Duodenal mucosa (tissue), 2 donors: ENCODE data around the gene SIPA1L2.

Source experiments
- H3K27ac ChIP-seq: one replicate; pipeline ENCODE4 v1.7.0; 2013; ENCODE audit warnings: low read depth, low read length
- H3K27me3 ChIP-seq, 2 donors: one replicate each; pipeline ENCODE4 v1.7.0; 2013; ENCODE audit warnings: low read length in 2 of 2, control low read depth in 1 of 2; ENCODE audit not compliant: insufficient read depth in 2 of 2, control insufficient read depth in 1 of 2
- H3K36me3 ChIP-seq, 2 donors: one replicate each; pipeline ENCODE4 v1.7.0; 2013; ENCODE audit warnings: low read length in 2 of 2, control low read depth in 1 of 2; ENCODE audit not compliant: insufficient read depth in 2 of 2, control insufficient read depth in 1 of 2
- H3K4me1 ChIP-seq, 2 donors: one replicate each; pipeline ENCODE4 v1.7.0; 2013; ENCODE audit warnings: low read length in 2 of 2, control low read depth in 1 of 2; ENCODE audit not compliant: insufficient read depth in 2 of 2, control insufficient read depth in 1 of 2
- H3K4me3 ChIP-seq, 2 donors: one replicate each; pipeline ENCODE4 v1.7.0; 2013; ENCODE audit warnings: low read length in 2 of 2, low read depth in 1 of 2
- H3K9ac ChIP-seq, 2 donors: one replicate each; pipeline ENCODE4 v1.7.0; 2013; ENCODE audit warnings: low read length in 2 of 2, low read depth in 1 of 2
- H3K9me3 ChIP-seq, 2 donors: one replicate each; pipeline ENCODE4 v1.7.0; 2013; ENCODE audit warnings: low read length in 2 of 2, control low read depth in 1 of 2; ENCODE audit not compliant: control insufficient read depth in 1 of 2

SIPA1L2 gene

DNA sequence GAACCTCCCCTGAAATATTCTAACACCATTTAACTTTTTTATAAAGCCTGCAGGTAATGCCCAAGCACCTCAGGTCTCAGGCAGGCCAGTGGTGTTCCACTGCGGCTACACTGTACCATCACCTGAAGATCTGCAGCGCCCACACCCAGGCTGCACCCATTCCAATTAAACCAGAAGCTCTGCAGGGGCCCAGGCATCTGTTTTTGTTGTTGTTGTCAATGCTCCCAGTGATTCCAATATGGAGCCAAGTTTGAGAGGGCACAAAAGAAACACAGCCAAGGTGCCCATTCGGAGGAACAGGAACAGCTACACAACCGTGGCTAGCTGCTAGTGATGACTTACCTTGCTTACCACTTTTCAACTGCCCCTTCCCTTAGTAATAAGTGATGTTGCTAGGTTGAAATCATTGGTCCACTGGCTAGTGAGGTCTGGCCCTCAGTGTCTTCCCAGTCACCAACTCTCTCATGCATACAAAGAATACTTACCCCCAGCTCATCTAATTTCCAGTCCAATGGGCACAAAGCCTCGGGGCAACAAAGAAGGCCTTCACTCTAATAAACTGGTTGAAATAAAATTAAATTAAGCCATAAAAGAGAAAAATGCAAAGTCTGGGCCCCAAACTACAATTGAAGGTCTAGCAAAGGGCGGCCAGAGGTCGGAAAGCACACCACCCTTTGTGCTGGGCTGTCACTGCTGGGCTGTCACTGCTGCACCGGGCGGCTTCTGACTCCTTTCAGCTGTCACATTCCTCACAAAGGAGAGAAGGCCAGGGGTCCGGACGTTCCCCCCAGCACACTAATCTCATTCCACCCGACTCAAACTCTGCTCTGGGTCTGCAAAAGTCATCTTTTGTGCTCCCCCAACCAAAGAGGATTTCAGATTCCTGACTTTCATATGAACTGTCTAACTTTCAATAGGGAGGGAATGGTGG, 34.9 kb downstream of the SIPA1L2 start:
- no peaks in the 10 kb centered on the region for H3K9me3 ChIP-seq
- H3K27me3 ChIP-seq = no peaks in the 10 kb centered on the region
- H3K36me3 ChIP-seq = no peaks in the 10 kb centered on the region
- H3K27ac ChIP-seq = no peak overlapping the region
- H3K4me3 ChIP-seq = no peak overlapping the region
- no peak overlapping the region for H3K9ac ChIP-seq
- H3K4me1 ChIP-seq = peaks cover 15 to 16% of the 10 kb centered on the region in 2 donors

DNA sequence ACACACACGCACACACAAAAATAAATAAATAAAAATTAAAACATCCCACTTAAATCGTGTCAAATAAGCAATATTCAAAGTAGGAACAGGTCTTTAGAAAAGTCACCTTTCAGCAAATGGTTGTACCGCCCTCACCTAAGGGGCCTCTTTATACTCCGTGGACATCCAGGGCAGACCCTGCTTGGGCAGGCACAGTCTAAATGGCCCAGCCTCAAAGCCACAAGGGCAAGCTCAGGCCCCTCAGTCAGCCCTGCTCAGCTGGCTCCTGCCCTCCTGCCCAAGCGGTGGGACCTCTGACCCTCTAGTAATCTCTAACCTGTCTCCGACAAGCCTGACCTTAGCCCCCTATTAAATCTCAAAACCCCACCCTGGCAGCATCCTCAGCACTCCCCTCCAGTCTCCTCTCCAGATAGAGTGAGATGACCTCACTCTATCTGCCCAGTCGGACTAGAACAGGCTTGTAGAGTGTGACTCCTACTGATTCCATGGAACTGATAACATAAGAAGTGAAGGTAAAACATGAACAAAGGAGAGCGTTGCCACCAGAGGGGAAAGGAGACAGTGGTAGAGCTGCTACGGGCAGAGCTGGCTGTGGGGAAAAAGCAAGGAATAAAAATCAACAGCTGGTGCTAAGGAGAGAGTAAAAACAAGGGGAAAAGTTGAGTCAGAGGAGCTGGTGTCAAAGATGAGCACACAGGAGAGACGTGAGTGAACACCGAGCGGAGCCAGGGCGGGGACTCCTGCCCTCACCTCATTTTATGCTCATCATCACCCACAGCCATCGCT, 36.0 kb downstream of the SIPA1L2 start:
- H3K4me1 ChIP-seq = peaks cover 8 to 13% of the 10 kb centered on the region in 2 donors

DNA sequence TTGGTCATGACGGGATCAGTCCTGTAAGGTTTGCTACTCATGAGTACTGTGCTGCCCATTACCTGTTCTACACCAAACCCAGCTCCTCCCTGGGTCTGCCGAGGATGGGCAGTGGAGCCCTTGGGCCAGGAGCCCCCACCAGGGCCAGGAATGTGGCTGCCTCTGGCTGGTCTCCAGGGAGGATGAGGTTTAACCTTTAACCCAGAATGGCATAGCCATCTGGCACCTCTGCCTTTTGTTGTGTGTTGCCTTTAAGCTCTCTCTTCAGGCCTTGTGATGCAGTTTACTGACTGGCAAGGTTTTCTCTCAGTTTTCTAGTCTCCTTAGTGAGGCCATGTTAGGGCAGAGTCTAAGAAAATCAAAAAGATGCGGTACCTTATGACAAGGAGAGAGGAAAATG, 38.6 kb downstream of the SIPA1L2 start:
- H3K36me3 ChIP-seq = no peaks in the 10 kb centered on the region
- no peaks in the 10 kb centered on the region for H3K9me3 ChIP-seq
- no peaks in the 10 kb centered on the region for H3K27me3 ChIP-seq
- H3K27ac ChIP-seq = no peak overlapping the region
- no peak overlapping the region for H3K9ac ChIP-seq
- H3K4me3 ChIP-seq = no peak overlapping the region
- peaks cover 0 to 8% of the 10 kb centered on the region in 2 donors for H3K4me1 ChIP-seq

More for the DNA sequence above, 36.0 kb downstream of the SIPA1L2 start:
- Histone ChIP-seq H3K9ac (no peak overlapping the region), H3K27ac (no peak overlapping the region), H3K27me3 (no peaks in the 10 kb centered on the region), H3K4me3 (no peak overlapping the region), H3K36me3 (no peaks in the 10 kb centered on the region), H3K9me3 (no peaks in the 10 kb centered on the region)

DNA sequence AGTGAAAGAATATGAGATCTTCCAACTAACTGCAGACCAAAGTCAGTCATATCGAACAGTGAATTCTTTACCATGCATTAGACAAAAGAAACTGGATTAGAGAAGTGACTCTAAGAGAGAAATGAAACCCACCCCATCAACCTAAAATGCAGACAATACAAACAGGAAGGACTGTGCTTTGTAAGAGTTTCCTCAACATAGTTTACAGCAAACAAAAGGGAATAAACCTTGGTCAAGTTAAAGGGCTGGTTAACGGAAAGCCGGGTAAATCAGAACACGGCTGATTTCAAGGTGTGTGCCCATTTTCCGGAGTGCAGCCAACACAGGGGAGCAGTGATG, 39.2 kb downstream of the SIPA1L2 start:
- no peaks in the 10 kb centered on the region for H3K9me3 ChIP-seq
- H3K4me1 ChIP-seq = peaks cover 0 to 3% of the 10 kb centered on the region in 2 donors
- no peak overlapping the region for H3K9ac ChIP-seq
- no peak overlapping the region for H3K27ac ChIP-seq
- no peak overlapping the region for H3K4me3 ChIP-seq
- no peaks in the 10 kb centered on the region for H3K27me3 ChIP-seq
- H3K36me3 ChIP-seq = no peaks in the 10 kb centered on the region

DNA sequence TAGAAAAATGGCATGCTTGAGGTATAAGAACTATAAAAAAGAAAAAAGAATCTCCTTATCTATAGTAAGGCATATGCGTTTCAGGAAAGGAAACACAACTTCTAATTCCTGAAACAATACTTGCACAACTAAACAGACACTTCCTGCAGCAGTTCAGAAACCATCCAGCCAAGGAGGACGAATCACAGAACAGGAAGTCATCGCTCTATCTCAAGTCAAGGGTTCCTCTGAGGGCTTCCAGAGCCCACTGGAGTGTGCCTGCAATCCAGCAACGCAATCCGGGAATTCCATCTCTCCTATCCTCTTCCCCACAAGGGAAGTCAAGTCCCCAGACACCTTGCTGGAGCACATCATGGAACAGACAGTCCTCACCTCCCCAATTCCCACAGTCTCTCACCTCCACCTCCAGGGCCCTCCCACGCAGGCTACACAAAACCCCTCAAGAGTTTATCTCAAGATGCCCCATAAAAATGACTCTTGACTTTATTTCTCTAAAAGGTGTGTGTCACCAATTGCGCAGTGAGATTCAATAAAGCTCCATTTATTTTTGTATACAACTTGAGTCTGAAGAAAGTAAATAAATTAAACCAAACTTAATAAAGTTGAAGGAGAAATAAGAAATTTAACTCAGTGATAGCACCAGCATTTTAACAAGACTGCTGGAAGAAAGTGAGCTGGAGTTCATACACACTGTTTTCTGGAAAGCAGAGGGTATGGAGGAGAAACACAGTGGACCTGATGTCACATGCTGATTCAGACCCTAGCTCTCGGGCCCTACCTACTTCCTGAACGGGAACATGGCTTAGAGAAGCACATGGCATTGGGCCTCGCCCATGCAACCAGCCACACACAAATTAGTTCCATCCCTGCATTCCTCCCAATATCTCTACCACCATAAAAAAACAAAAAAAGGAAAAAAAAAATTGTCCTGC, 39.9 kb downstream of the SIPA1L2 start:
- Histone ChIP-seq H3K36me3 (no peaks in the 10 kb centered on the region), H3K27ac (no peak overlapping the region), H3K9ac (no peak overlapping the region), H3K9me3 (no peaks in the 10 kb centered on the region), H3K4me3 (no peak overlapping the region), H3K27me3 (no peaks in the 10 kb centered on the region), H3K4me1 (peaks cover 0 to 3% of the 10 kb centered on the region in 2 donors)

DNA sequence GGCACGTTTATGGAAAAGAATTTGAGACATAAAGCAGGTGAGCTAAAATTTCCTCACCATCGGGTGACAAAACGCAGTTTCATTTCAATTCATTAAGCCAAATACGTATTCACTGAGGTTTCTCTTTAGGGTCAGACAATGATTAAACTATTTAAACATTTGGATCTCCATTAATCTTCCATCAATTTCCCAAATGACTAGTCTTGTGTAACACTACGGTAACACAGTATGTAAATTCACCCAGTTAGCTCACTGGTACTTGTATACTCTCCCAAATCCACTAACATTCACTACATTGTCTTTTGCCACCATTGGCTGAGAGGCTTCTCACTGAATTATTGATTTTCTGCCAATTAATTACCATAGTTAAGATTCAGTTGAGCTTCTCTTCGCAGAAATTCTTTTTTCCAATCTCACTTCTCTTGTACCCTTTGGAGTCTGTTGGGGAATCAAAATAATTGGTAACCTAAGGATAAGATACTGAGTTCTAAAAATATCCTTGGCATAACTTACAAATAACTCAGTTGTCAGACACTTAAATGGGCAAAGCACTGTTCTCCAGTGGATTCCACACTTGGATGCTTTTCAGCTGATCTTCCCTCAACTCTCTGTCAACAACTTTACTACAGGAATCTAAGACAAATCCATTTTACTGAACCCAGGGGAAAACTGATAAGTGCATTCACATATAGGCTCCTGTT, 40.7 kb downstream of the SIPA1L2 start:
- Histone ChIP-seq H3K9me3 (no peaks in the 10 kb centered on the region), H3K9ac (no peak overlapping the region), H3K36me3 (no peaks in the 10 kb centered on the region), H3K27me3 (no peaks in the 10 kb centered on the region), H3K4me1 (peaks cover 0 to 3% of the 10 kb centered on the region in 2 donors), H3K4me3 (no peak overlapping the region), H3K27ac (no peak overlapping the region)

DNA sequence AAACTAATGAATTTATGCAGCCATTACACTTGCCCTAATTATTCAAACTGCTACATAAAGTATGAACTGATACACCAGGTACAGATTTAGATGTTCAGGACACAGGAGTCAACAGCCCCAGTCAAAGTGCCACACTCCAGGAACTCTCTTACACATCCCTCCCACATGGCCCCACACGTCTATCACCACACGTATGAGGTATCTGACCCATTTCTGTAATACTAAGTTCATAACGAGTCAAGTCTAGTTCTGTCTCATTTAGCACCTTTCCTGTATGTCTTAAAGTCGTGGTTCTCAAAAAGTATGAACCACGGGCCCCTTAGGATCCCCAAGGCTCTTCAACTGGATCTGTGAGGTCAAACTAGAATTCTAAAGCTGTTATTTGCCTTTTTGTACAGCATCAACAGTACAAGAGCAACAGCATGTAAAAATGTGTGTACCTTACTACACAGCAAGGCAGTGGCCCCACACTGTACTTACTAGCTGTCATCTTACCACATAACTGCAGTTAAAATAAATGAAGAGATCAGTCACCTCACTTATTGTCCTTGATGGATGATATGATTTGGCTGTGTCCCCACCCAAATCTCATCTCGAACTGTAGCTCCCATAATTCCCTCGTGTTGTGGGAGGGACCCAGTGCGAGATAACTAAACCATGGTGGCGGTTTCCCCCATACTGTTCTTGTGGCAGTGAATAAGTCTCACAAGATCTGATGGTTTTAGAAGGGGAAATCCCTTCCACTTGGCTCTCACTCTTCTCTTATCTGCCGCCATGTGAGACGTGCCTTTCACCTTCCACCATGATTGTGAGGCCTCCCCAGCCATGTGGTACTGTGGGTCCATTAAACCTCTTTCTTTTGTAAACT, 42.6 kb downstream of the SIPA1L2 start:
- no peaks in the 10 kb centered on the region for H3K36me3 ChIP-seq
- no peaks in the 10 kb centered on the region for H3K9me3 ChIP-seq
- no peak overlapping the region for H3K9ac ChIP-seq
- H3K4me1 ChIP-seq = peaks cover 0 to 3% of the 10 kb centered on the region in 2 donors
- H3K27ac ChIP-seq = no peak overlapping the region
- H3K27me3 ChIP-seq = no peaks in the 10 kb centered on the region
- no peak overlapping the region for H3K4me3 ChIP-seq

DNA sequence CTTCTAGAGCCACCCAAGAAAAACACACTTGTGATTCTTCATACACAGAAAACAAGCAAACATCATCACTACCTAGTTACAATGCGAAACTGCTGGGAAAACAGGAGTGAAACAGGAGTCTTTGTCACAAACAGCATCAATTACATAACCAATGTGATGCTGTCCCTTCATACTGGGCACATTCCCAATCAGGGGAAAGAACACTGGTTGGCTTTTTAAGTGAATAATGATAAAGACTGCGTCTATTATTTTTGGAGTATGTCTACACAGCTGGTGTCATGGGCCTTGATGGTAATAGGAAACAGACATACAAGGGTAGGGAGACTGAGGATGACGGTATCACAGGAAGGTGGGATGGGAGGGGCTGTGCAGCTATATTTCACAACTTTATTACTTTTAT, 43.3 kb downstream of the SIPA1L2 start:
- H3K27me3 ChIP-seq = no peaks in the 10 kb centered on the region
- H3K9ac ChIP-seq = no peak overlapping the region
- no peak overlapping the region for H3K27ac ChIP-seq
- no peaks in the 10 kb centered on the region for H3K36me3 ChIP-seq
- no peak overlapping the region for H3K4me3 ChIP-seq
- no peaks in the 10 kb centered on the region for H3K9me3 ChIP-seq
- H3K4me1 ChIP-seq = peaks cover 0 to 3% of the 10 kb centered on the region in 2 donors

DNA sequence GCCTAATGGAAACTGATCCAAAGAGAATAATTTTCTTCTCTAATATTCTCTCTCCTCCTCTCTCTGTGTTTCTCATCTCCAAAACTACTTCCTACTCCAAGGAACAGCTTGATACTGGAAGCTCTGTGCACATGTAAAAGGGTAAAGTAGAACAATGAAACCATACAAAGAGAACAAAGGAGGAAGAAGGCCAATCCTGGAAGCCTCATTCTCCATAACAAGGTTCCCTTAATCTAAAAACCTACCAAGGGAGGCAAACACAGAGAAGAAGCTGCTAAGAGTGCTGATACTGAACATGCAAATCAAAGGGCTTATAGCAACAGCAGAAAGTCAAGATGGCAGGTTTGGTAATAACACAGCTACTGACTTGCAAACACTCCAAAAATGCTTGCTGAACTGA, 44.4 kb downstream of the SIPA1L2 start:
- Histone ChIP-seq H3K9me3 (no peaks in the 10 kb centered on the region), H3K4me1 (peaks cover 0 to 2% of the 10 kb centered on the region in 2 donors), H3K9ac (no peak overlapping the region), H3K36me3 (no peaks in the 10 kb centered on the region), H3K4me3 (no peak overlapping the region), H3K27ac (no peak overlapping the region), H3K27me3 (no peaks in the 10 kb centered on the region)
